NB4 (cell line): Measurements from ENCODE around the gene KLF17.

Experiments used
- DNase-seq: peaks from one replicate; pipeline ENCODE4 v3.0.0; 2010; ENCODE audit warnings: low read depth
- H3K4me3 ChIP-seq: one replicate; pipeline ENCODE4 v1.5.1; 2011; ENCODE audit warnings: mild to moderate bottlenecking, low read depth, low read length, moderate library complexity
- MYC ChIP-seq: IDR thresholded peaks from 2 replicates; pipeline ENCODE4 v1.6.1; 2011; ENCODE audit warnings: low read depth, low read length
- POLR2A ChIP-seq: IDR thresholded peaks from 2 replicates; pipeline ENCODE4 v1.6.1; 2011; ENCODE audit warnings: mild to moderate bottlenecking; ENCODE audit not compliant: insufficient read length; ENCODE audit errors: extremely low read depth
- TF ChIP-seq, protein P1 (sequence below): IDR thresholded peaks from 2 replicates; pipeline ENCODE4 v1.6.1; 2011; ENCODE audit warnings: low read depth, low read length
- TF ChIP-seq, protein P2 (sequence below): IDR thresholded peaks from one replicate; pipeline ENCODE4 v1.5.1; 2012; ENCODE audit warnings: low read depth, low read length

KLF17 gene

DNA sequence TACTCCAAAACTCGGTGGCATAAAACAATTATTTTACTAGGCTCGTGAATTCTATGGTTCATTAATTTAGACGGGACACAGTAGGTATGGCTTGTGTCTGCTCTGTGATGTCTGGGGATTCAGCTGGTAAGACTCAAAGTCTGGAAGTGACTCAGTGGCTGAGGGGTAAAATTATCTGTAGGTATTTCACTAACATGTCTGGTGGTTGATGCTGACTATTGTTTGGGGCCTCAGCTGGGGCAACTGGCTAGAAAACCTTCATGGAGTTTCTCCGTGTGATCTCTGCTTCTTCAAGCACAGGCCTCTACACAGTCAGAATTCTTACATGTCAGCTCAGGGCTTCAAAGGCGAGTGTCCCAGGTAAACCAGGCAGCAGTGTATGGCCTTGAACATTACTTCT, 41.2 kb upstream of the KLF17 start:
- DNase-seq = no peak
- TF ChIP-seq, protein P1, sequence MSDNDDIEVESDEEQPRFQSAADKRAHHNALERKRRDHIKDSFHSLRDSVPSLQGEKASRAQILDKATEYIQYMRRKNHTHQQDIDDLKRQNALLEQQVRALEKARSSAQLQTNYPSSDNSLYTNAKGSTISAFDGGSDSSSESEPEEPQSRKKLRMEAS = no peak
- TF ChIP-seq POLR2A = no peak
- TF ChIP-seq, protein P2, sequence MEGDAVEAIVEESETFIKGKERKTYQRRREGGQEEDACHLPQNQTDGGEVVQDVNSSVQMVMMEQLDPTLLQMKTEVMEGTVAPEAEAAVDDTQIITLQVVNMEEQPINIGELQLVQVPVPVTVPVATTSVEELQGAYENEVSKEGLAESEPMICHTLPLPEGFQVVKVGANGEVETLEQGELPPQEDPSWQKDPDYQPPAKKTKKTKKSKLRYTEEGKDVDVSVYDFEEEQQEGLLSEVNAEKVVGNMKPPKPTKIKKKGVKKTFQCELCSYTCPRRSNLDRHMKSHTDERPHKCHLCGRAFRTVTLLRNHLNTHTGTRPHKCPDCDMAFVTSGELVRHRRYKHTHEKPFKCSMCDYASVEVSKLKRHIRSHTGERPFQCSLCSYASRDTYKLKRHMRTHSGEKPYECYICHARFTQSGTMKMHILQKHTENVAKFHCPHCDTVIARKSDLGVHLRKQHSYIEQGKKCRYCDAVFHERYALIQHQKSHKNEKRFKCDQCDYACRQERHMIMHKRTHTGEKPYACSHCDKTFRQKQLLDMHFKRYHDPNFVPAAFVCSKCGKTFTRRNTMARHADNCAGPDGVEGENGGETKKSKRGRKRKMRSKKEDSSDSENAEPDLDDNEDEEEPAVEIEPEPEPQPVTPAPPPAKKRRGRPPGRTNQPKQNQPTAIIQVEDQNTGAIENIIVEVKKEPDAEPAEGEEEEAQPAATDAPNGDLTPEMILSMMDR = no peak
- TF ChIP-seq MYC = no peak
- no peak overlapping the region for H3K4me3 ChIP-seq

DNA sequence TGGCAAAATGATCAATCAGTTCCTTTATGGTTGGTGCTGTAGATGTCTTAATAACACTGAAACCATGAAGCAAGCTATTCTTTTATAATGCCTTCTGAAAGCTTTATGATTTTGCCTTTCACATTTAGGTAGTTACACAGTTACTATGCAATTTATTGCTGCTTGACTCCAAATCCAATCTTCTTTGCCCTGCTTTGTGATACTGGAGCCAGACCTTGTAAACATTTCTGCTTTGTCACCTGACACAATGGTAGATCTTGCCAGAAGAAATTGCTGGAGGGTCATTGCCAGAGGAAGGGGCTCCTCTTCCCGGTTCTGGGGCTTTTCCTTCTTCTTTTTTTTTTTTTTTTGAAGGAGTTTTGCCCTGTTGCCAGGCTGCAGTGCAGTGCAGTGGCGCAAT, 40.5 kb upstream of the KLF17 start:
- no peak for TF ChIP-seq MYC
- no peak for TF ChIP-seq POLR2A
- TF ChIP-seq, protein P2 = no peak
- TF ChIP-seq, protein P1 = no peak
- DNase-seq = no peak
- no peak overlapping the region for H3K4me3 ChIP-seq

DNA sequence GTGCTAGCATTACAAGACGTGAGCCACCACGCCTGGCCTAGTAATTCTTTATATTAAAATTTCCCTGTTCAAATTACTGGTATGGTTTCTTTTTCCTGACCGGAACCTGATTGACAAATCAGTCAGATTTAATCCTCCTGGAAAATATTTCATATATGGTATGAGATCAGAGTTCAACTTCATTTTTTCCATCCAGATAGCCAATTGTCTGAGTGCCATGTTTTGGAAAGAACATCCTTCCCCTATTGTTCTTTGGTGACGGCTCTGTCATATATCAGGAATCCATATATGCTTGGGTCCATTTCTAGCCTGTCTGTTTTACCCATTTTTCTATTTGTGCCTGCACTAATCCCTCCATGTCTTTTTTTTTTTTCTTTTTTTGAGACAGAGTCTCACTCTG, 39.1 kb upstream of the KLF17 start:
- no peak overlapping the region for H3K4me3 ChIP-seq
- TF ChIP-seq POLR2A (no peak), MYC (no peak)
- TF ChIP-seq, protein P2 = no peak
- TF ChIP-seq, protein P1 = no peak
- no peak for DNase-seq

DNA sequence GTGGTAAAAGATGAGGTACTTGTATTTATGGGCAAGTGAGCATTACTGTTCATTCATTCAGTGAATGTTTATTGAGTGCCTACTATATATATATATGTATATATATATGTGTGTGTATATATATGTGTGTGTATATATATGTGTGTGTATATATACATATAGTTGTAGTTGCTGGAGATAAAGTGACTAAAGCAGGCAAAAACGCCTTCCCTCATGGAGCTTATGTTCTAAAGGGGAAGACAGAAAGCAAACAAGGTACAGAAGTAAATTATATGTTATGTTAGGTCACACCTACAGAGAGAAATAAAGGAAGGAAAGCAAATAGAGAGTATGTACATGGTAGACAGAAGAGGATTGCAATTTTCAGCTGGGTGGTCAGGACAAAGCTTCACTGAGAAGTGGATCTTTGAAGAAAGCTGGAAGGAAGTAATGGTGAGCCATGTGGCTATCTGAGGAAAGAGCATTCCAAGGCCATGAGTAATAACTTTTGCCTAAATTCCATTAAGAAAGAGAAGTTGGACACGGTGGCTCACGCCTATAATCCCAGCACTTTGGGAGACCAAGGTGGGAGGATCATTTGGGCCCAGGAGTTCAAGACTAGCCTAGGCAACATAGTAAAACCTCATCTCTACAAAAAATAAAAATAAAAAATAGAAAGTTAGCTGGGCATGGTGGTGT, 33.5 kb upstream of the KLF17 start:
- DNase-seq = no peak
- TF ChIP-seq, protein P1 = no peak
- TF ChIP-seq MYC (no peak), POLR2A (no peak)
- TF ChIP-seq, protein P2 = no peak

DNA sequence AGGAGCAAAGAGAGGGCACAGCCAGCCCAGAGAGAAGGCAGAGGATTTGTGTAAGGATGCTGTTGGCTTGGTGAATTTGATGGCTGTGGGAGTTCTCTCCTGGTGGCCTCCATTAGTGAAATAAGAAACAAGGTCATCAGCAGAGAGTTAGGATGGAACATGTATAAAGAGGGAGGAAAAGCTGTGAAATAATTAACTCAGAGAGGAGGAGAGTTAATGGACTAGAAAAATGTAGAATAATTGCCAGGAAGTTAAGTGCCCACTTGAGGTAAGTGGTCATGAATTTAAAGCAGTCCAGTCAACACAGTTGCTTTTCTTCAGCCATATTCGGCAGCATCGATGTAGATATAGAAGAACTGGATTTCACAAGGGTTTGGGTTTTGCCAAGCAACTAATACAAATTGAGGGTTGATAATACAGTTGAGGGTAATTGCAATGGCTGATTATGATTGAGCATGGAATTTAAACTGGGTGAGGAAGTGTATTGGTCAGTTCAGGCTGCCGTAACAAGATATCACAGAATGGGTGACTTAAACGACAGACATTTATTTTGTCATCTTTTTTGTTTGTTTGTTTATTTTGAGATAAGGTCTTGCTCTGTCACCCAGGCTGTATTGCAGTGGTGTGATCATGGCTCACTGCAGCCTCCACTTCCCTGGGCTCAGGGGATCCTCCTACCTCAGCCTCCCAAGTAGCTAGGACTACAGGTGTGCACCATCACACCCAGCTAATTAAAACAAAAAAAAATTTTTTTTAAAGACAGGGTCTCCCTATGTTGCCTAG, 31.7 kb upstream of the KLF17 start:
- H3K4me3 ChIP-seq = no peak overlapping the region
- TF ChIP-seq, protein P2 = no peak
- TF ChIP-seq MYC = no peak
- TF ChIP-seq, protein P1 = no peak
- no peak for TF ChIP-seq POLR2A
- no peak for DNase-seq

More for the DNA sequence above, 33.5 kb upstream of the KLF17 start:
- H3K4me3 ChIP-seq = no peak overlapping the region
